IPS-18c (cell line): ENCODE measurements around the gene EIF4EBP2.

Source experiments
- H3K4me3 ChIP-seq: 2 replicates; pipeline ENCODE4 v1.7.0; 2013; ENCODE audit warnings: low read depth, mild to moderate bottlenecking, low read length, moderate library complexity; ENCODE audit not compliant: insufficient read depth
- H3K9me3 ChIP-seq: one replicate; pipeline ENCODE4 v1.6.1; 2013; ENCODE audit warnings: mild to moderate bottlenecking, low read length, moderate library complexity; ENCODE audit not compliant: control insufficient read depth, insufficient read depth

The EIF4EBP2 gene

DNA sequence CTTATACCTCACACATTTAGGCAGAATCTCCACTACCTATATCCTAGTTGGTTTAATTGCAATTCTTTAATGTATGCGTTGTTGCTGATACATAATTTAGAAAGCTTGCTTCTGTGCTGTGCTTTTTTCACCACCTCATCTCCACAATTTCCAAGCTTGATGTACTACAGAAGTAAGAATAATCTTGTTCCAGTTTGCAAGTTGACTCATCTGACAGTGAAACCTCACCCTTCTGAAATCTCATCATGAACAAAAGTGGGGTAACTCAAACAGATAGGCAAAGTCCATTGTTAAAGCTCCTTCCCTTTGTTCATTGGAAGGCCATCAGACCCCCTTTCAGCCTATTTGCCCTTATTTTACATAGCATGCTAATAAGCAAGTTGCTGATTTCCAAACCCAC is 13.6 kb downstream of the EIF4EBP2 start:
- H3K9me3 ChIP-seq: no peaks in the 10 kb centered on the region
- no peak overlapping the region for H3K4me3 ChIP-seq

DNA sequence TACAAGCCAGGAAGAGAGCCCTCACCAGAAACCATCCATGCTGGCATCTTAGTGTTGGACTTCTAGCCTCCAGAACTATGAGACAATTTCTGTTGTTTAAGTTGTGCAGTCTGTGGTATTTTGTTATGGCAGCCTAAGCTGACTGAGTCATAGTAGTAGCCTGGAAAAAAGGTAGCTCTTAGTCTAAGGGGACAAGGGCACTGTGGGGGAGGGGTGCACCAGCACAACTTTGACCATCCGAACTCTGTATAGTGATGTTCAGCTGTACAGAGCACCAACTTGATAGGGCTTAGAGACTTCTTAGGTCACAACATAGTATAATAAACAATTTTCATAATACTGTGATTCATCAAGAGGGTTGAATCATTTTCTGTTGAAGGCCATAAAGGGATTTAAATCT is 14.3 kb downstream of the EIF4EBP2 start:
- Histone ChIP-seq H3K9me3 (no peaks in the 10 kb centered on the region), H3K4me3 (no peak overlapping the region)

DNA sequence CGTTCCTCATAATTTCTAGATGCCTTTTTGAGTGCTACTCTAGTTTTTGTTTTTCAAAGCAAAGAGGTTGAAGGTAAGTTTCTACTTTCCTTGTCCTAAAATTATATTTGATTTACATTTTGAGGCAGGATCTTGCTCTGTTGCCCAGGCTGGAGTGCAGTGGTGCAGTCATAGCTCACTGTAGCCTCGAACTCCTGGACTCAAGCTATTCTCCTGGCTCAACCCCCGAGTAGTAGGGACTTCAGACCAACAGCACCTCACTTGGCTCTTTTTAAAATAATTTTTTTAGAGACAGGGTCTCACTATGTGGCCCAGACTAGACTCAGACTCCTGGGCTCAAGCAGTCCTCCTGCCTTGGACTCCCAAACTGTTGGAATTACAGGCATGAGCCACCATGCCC is 14.8 kb downstream of the EIF4EBP2 start:
- H3K4me3 ChIP-seq: no peak overlapping the region
- no peaks in the 10 kb centered on the region for H3K9me3 ChIP-seq

DNA sequence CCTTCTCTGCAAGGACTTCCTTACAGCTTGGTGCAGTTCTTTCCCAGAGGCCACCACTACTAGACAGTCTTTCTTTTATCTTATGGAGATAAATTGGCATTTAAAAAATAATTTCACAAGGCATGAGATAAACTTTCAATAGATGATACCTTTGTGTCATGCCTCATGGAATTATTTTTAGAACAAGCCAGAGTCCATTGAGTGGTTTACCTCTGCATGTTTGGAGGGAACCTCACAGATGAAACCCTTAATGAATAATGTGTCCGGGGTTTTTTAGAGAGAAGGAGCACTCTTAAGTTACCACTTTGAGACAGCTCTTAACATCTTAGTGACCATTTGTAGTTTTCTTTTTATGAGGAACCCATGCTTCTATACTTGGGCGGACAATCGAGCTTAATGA is 20.4 kb downstream of the EIF4EBP2 start:
- H3K9me3 ChIP-seq: no peaks in the 10 kb centered on the region
- no peak overlapping the region for H3K4me3 ChIP-seq

DNA sequence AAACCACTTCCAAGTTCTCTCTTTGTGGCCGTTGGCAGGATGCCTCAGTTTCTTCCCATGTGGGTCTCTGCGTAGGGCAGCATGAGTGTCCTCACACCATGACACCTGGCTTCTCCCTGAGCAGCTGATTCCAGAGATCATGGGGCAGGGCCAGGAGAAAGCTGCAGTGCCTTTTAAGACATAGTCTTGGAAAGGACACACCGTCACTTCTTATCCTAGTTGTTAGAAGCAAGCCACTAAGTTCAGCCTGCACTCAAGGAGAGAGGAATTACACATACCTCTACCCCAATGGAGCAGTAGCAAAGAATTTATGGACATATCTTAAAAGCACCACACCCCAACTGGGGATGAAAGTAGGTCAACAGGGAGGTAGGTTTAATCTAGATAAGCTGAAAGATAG is 21.2 kb downstream of the EIF4EBP2 start:
- Histone ChIP-seq H3K9me3 (no peaks in the 10 kb centered on the region), H3K4me3 (no peak overlapping the region)

DNA sequence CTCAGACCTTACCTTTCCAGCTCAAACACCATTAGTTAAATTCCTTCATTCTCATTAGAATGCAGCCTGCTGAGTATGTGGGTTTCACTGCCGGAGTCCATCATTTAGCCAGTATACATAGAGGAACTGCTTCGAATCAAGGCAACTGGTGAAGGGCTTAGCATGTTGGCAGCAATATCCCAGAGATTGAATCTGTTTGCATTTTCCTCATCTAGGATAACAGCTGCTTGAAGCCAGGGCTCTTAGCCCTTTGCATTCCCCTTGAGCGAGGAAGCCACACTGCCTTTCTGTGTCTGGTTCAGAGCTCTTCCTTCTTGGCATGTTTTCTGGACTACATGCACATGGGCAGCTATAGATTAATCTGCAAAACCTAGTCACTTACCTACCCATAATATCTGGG is 22.9 kb downstream of the EIF4EBP2 start:
- no peaks in the 10 kb centered on the region for H3K9me3 ChIP-seq
- no peak overlapping the region for H3K4me3 ChIP-seq

DNA sequence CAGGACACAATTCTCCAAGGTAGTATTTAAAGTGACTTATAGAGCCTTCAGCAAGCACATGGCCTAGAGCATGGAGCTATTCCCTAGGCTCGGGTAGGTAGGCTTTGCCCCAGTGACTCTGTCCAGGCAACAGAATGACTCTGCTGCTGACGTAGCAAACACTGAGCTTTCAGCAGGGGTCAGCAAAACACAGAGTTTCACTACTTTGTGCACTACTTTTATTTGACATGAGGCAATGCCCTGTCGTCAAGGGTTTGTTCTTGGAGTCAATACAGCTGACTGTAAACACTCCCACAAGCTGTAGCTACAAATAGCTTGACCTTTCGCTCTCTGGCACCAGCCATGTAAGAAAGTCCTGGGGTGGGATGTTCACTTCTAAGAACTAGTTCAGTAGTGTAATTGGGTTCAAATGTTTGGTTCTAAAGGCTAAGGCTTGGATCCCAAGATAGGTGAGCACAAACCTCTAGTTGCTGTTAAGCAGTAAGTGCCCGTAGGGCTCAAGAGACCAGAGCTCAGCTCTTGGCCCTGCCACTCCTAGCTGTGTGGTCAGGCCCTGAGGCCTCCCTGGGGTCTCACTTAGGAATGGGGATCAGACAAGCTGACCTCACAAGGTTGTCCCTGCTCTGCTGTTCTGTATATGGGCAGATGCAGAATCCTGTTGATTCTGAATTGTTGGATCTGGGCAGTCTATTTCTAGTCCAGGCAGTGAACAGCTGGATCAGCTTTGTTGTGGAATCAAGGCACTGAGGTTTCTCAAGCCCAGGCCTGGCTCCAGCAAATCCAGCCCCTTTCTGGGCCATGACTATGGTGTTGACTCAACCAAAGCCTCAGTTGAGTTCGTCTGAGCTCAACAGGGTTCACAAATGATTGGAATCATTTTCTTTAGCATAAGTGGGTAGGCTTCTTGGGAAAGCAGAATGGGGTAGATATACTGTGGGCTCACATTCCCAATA is 26.8 kb downstream of the EIF4EBP2 start:
- H3K9me3 ChIP-seq: no peaks in the 10 kb centered on the region
- no peak overlapping the region for H3K4me3 ChIP-seq

DNA sequence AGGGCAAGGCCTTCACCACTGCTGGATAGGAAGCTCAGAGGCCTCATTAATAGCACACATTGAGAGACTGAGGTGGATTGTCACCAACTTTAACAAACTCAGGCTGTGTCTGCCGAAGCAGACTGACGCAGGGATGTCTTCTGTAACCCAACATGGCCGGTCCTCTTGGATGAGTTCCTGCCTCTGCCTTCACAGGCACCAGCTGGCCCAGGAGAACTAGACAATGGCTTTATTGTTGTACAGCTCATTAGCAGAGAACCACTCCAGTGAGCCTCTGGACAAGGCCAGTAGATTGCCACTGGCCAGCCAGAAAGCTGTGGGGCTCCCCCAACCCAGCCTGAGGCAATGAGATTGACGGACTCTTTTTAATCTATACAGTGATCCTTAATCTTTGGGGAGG is 28.2 kb downstream of the EIF4EBP2 start:
- no peaks in the 10 kb centered on the region for H3K9me3 ChIP-seq
- no peak overlapping the region for H3K4me3 ChIP-seq

DNA sequence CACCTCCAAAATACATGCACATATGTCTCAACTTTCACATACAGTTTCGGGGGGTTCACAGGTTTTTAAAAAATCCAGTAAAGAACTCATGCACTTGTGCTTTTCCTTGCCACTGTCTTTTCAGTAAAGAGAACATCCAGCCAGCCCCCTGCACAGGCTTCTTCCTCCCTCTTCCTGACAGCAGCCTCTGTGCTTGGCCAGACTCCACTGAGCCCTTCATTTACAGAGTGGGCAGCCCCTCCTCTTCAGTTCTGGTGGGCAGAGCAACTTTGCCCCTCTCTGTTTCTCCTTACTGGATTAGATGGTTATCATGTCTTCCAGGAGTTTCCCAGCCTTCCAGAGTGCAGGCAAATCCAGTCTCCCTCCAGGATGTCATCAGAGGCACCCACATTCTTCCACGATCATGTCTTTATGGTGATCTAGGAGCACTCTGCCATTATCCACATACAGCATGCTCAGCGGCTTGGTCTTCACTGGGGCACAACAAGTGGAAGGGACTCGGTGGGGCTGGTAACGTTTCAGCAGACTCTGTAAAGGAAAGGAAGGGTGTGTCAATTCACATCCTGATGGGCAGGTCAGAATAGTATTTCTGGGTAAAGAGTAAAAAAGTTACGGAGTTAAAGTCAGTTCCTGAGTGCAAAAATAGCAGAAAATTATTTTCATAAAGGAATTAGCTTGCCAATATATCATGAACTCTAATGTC is 28.8 kb downstream of the EIF4EBP2 start:
- Histone ChIP-seq H3K4me3 (no peak overlapping the region), H3K9me3 (no peaks in the 10 kb centered on the region)

DNA sequence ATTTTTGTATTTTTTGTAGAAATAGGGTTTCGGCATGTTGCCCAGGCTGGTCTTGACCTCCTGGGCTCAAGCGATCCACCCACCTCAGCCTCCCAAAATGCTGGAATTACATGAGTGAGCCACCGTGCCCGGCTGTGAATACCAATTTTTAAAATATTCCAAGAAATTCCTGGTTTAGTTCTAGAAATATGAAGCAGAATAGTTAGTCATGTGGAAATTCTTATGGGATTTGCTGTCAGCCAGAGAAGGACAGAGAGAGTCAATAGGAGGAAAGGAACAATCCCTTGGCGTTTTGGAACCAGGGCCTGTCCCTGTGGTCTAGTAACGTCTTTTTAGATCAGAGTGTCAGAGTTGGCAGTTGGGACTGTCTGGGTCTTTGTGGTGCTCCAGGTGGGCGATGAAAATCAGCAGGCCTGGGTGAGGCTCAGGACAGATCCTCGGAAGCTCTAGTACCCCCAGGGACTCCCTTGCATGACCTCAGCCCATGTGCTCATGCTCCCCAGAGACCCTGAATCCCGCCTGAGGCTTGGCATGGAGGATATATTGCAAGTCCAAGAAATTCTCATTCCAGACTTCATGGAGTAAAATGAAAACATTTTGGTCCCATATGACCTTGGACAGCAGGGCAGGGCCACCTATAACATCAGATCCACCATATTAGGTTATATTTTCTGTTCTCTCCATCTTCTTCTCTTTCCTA is 29.8 kb downstream of the EIF4EBP2 start:
- Histone ChIP-seq H3K4me3 (no peak overlapping the region), H3K9me3 (no peaks in the 10 kb centered on the region)

DNA sequence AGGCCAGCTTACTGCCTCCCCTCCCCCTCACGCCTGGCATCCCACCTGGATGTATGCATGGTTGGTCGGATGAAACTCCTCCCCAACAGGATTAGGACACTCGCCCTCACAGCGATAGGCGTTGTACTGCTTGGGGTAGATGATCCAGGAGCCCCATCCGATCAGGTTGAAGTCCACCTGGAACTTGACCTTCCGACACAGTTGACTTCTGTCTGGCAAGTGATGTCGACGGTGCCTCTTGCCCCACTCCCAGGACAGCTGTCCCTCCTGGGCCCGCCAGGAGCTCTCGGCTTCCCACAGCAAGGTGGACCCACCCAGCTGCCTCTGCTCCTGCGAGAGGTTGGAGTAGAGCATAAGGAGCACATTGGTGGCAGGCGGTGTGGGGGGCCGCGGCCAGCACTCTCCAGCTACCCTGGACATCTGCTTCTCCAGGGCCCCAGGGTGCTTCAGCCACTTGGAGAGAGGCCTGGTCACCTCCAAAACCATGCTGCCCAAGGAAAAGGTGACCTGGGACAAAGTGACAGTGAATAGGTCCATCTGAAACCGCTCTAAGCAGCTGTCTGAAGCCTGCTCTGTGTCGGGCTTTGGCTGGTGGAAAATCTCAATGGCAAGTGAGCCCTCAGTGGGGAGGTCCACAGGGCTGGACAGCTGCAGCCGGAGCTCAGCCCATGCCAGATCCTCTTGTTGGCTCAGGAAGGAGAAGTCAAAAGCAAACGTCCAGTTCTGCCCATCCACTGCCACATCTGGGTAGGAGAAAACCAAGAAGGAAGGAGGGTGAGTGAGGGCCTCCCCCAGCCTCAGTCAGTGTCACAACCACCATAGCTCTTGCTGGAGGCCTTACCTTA is 31.5 kb downstream of the EIF4EBP2 start:
- Histone ChIP-seq H3K4me3 (no peak overlapping the region), H3K9me3 (no peaks in the 10 kb centered on the region)

DNA sequence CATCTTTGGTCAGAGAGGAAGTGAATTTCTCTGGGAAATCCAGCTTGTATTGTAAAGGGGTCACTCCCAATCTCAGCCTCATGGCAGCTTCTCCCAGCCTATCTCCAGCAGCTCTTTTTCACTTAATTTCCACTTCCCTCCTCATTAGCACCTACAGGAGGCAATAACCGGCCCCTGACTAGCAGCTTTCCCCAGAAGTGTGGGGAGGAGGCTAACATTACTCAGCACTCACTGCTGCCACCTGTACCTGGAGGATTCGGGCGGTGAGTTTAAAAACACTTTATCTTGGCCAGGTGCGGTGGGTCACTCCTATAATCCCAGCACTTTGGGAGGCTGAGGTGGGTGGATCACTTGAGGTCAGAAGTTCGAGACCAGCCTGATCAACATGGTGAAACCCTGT is 33.8 kb downstream of the EIF4EBP2 start:
- Histone ChIP-seq H3K4me3 (no peak overlapping the region), H3K9me3 (no peaks in the 10 kb centered on the region)

DNA sequence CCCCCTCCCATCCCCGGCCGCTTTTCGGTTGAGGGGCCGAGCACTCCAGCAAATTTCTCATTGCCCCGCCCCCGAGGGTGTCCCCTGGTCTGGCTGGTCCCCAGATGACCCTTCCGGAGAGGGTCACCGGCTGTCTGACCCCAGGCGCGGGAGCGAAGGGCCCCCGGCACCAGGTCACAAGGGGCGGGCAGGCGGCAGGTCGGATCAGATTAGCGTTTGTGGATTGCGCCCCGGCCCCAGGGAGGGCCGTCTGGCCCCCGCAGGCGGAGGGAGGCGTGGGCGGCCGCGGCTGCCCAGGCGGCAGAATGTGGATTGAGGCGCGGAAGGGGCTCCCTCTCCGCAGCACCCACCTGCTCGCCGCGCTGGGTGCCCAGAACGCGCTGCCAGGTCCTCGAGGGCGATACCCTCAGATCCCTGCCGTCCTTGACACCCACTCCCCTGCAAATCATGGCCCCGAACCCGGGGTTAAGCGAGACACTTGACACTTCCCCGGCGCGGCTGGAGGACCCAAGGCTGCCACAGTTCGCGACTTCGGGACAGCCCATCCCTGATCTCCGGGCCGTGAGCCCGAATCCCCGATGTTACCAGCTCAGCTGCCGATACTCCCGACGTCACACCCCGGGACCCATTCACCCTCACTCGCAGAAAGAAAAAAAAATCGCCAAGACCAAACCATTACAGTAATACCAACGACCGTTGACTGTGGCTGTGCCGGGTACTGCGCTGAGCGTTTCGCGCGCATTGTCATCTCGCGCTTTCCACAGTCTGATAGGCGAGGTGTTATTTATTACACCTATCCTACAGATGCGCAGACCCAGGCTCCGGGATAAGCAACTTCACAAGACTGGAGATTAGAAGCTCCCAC is 36.6 kb downstream of the EIF4EBP2 start:
- peak overlapping the region; percentile 58 for H3K4me3 ChIP-seq
- no peaks in the 10 kb centered on the region for H3K9me3 ChIP-seq

DNA sequence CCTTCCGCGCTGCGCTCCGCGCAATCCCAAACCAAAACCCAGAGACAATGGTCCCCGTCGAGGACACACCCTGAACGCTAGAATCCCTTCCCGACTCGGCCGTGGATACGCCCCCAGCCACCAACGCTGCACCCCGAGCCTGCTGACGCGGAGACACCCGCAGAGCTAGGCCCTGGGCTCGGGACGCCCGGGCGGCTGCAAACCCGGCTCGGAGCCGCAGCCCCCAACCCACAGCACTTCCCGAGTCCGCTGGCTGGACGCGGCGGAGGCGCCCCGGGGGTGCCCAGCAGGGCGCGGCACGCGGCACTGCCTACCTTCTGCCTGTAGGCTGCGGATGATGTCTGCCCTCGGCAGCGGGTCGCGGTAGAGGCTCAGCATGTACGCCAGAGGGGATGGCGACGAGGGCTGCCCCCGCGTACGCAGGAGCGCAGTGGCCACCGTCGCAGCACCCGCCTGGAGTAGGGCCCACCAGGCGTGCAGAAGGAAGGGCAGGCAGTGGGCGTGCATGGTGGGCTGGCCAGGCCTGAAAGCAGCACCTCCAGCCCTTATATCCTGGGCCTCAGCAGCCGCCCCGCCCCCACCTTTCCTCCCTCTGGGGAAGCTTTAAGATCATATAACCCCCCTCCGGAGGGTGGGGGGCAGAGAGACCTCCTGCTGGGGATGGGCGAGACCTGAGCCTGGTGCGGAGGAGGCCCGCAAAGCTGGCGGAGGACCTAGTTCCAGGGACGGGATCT is 37.4 kb downstream of the EIF4EBP2 start, which contains the start of gene NODAL:
Gene NODAL (minus strand): TSS at position 521 of the 734 bp plus-strand sequence. CDS start 14 bp downstream, at position 507.
- peak within 1 kb of the TSS; percentile 58 for H3K4me3 ChIP-seq

DNA sequence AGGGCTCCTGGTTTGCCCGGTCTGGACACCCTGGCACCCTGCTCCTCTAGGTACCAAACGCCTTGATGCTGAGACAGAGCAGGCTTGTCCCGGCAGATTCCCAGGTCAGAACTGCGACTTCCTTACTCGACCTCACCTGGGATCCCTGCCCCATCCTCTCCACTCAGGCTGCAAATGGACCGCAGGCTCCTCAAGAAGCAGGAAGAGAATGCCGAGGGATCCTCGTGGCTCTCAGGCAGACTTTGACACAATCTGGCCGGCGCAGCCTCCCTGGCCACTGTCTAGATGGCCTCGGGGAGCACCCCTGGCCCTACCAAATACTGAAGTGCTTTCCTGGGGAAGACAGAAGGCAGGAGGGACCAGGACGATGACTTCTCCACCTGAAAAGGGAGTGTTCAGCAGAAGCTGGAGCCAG is 38.0 kb downstream of the EIF4EBP2 start:
- Histone ChIP-seq H3K4me3 (peak overlapping the region; percentile 58), H3K9me3 (no peaks in the 10 kb centered on the region)

More for the DNA sequence above, 37.4 kb downstream of the EIF4EBP2 start, which contains the start of gene NODAL:
- H3K9me3 ChIP-seq: no peaks in the 10 kb centered on the region
